H1 (cell line): Measurements from ENCODE around the gene ATOH8. TPM values are rescaled to one million over a fixed set of nuclear protein-coding genes. Genes with fewer than 3 reads are reported as not detected.

ENCODE experiments used
- CTCF ChIA-PET: fragments of 300-600 bp; sonication (Branson Sonifier 250); formaldehyde crosslinking; loops from one replicate; lab custom pipeline; 2021; ENCODE audit not compliant: partially characterized antibody; lab: Charles Lee
- POLR2A ChIA-PET: fragments of 300-600 bp; sonication (Branson Sonifier 250); formaldehyde crosslinking; loops from one replicate; lab custom pipeline; 2021; ENCODE audit warnings: inconsistent platforms; ENCODE audit not compliant: partially characterized antibody; lab: Charles Lee
- DNase-seq, 2 experiments: peaks; one replicate each; pipeline versions ENCODE4 v3.0.0 to v3.0.0-alpha.2; 2010 to 2022; ENCODE audit warnings: low spot score in 2 of 2, low read depth in 1 of 2, mixed read lengths in 1 of 2
- FAIRE-seq: peaks from 2 replicates; lab custom pipeline; 2011; peaks lifted over from hg19 to GRCh38; lab: Jason Lieb, UNC
- H2AFZ ChIP-seq: 2 replicates; pipeline ENCODE4 v1.8.1; 2012; ENCODE audit warnings: low read length, inconsistent platforms
- H2AK5ac ChIP-seq: 2 replicates; pipeline ENCODE4 v1.6.1; 2013; ENCODE audit warnings: low read depth, low read length
- H2BK120ac ChIP-seq: replicated peaks from 2 replicates; pipeline ENCODE3; 2013; ENCODE audit warnings: low read depth, low read length, inconsistent platforms
- H2BK12ac ChIP-seq: 2 replicates; pipeline ENCODE4 v1.6.1; 2013; ENCODE audit warnings: low read depth, low read length
- H2BK15ac ChIP-seq: 2 replicates; pipeline ENCODE4 v1.6.1; 2013; ENCODE audit warnings: low read length
- H2BK20ac ChIP-seq: 2 replicates; pipeline ENCODE4 v1.6.1; 2013; ENCODE audit warnings: low read length
- H2BK5ac ChIP-seq: 2 replicates; pipeline ENCODE4 v1.6.1; 2013; ENCODE audit warnings: low read depth, low read length
- H3K14ac ChIP-seq: 2 replicates; pipeline ENCODE4 v1.6.1; 2013; ENCODE audit warnings: inconsistent platforms; ENCODE audit not compliant: insufficient read length
- H3K18ac ChIP-seq: 2 replicates; pipeline ENCODE4 v1.6.1; 2013; ENCODE audit warnings: low read length; ENCODE audit errors: extremely low read depth
- H3K23ac ChIP-seq: 2 replicates; pipeline ENCODE4 v1.6.1; 2013; ENCODE audit warnings: inconsistent platforms; ENCODE audit not compliant: insufficient read length
- H3K23me2 ChIP-seq: 2 replicates; pipeline ENCODE4 v1.6.1; 2013; ENCODE audit warnings: low read depth, low read length
- H3K27ac ChIP-seq: 2 replicates; pipeline ENCODE4 v1.6.1; 2011; ENCODE audit warnings: low read depth, low read length, inconsistent platforms
- H3K27me3 ChIP-seq, 4 experiments: replicated peaks in 1 of 4; 1 replicate in 1 of 4; 2 replicates in 3 of 4; pipeline versions ENCODE4 v1.6.1 to v1.8.1; 2011 to 2013; ENCODE audit warnings: low read length in 3 of 4, mild to moderate bottlenecking in 3 of 4, inconsistent platforms in 2 of 4, mixed read lengths in 2 of 4, moderate library complexity in 1 of 4; ENCODE audit not compliant: control insufficient read depth in 3 of 4, insufficient read depth in 3 of 4; ENCODE audit errors: extremely low read depth in 1 of 4
- H3K36me3 ChIP-seq, 4 experiments: 2 replicates each; pipeline versions ENCODE4 v1.6.1 to v1.8.1; 2011 to 2013; ENCODE audit warnings: mild to moderate bottlenecking in 4 of 4, low read length in 3 of 4, moderate library complexity in 2 of 4, control low read depth in 1 of 4, inconsistent platforms in 1 of 4; ENCODE audit not compliant: insufficient read depth in 4 of 4, control insufficient read depth in 2 of 4
- H3K4ac ChIP-seq: replicated peaks from 2 replicates; pipeline ENCODE3; 2013; ENCODE audit warnings: low read length, low read depth, mixed read lengths, inconsistent platforms; ENCODE audit not compliant: insufficient read length
- H3K4me1 ChIP-seq, 4 experiments: replicated peaks in 1 of 4; 1 replicate in 1 of 4; 2 replicates in 3 of 4; pipeline versions ENCODE4 v1.6.1 to v1.8.1; 2011 to 2013; ENCODE audit warnings: low read length in 3 of 4, inconsistent platforms in 2 of 4, mixed read lengths in 1 of 4; ENCODE audit not compliant: insufficient read depth in 4 of 4, control insufficient read depth in 3 of 4
- H3K4me2 ChIP-seq, 2 experiments: 2 replicates each; pipeline versions ENCODE4 v1.6.1 to v1.8.1; 2011 to 2013; ENCODE audit warnings: low read depth in 2 of 2, low read length in 2 of 2, control low read depth in 1 of 2, inconsistent platforms in 1 of 2, mild to moderate bottlenecking in 1 of 2; ENCODE audit not compliant: insufficient read depth in 1 of 2
- H3K4me3 ChIP-seq, 4 experiments: fragments of 200-600, 300-600 bp in 1 of 4; sonication (generic), shearing (Covaris generic), sonication (Bioruptor Twin) in 1 of 4; 2 replicates each; pipeline versions ENCODE4 v1.5.1 to v1.8.1; 2011 to 2016; ENCODE audit warnings: low read length in 4 of 4, low read depth in 3 of 4, control low read depth in 2 of 4, inconsistent platforms in 2 of 4, mild to moderate bottlenecking in 2 of 4, mixed read lengths in 1 of 4, moderate library complexity in 1 of 4; ENCODE audit not compliant: insufficient read depth in 2 of 4; ENCODE audit errors: extremely low read depth in 1 of 4
- H3K56ac ChIP-seq: replicated peaks from 2 replicates; pipeline ENCODE3; 2013; ENCODE audit warnings: low read depth, mild to moderate bottlenecking, mixed read lengths, low read length, inconsistent platforms; ENCODE audit not compliant: insufficient read length
- H3K79me1 ChIP-seq: 2 replicates; pipeline ENCODE4 v1.6.1; 2013; ENCODE audit warnings: low read depth, low read length, control low read depth
- H3K79me2 ChIP-seq, 2 experiments: 2 replicates each; pipeline versions ENCODE4 v1.6.1 to v1.8.1; 2012 to 2013; ENCODE audit warnings: low read length in 2 of 2, mild to moderate bottlenecking in 2 of 2, inconsistent platforms in 1 of 2; ENCODE audit not compliant: insufficient read depth in 2 of 2, control insufficient read depth in 1 of 2
- H3K9ac ChIP-seq, 4 experiments: replicated peaks in 1 of 4; 1 replicate in 1 of 4; 2 replicates in 3 of 4; pipeline versions ENCODE4 v1.6.1 to v1.8.1; 2011 to 2013; ENCODE audit warnings: low read depth in 3 of 4, low read length in 3 of 4, control low read depth in 2 of 4, mild to moderate bottlenecking in 2 of 4, moderate library complexity in 2 of 4, inconsistent platforms in 1 of 4; ENCODE audit errors: extremely low read depth in 1 of 4
- H3K9me3 ChIP-seq, 2 experiments: 2 replicates each; pipeline versions ENCODE4 v1.6.1 to v1.8.1; 2012 to 2013; ENCODE audit warnings: mild to moderate bottlenecking in 2 of 2, moderate library complexity in 2 of 2, control low read depth in 1 of 2, inconsistent platforms in 1 of 2, low read depth in 1 of 2, low read length in 1 of 2, mixed read lengths in 1 of 2; ENCODE audit not compliant: insufficient read depth in 2 of 2
- H4K20me1 ChIP-seq, 2 experiments: replicated peaks in 1 of 2; 2 replicates each; pipeline versions ENCODE3 to v1.8.1; 2011 to 2013; ENCODE audit warnings: inconsistent platforms in 2 of 2, low read length in 2 of 2, mild to moderate bottlenecking in 1 of 2; ENCODE audit not compliant: insufficient read depth in 2 of 2, control insufficient read depth in 1 of 2
- H4K5ac ChIP-seq: 2 replicates; pipeline ENCODE4 v1.6.1; 2013; ENCODE audit warnings: low read length, low read depth, mixed read lengths, inconsistent platforms; ENCODE audit not compliant: insufficient read length
- H4K8ac ChIP-seq: 2 replicates; pipeline ENCODE4 v1.8.0; 2013; ENCODE audit warnings: mild to moderate bottlenecking, moderate library complexity, low read length, inconsistent platforms; ENCODE audit not compliant: insufficient read depth; ENCODE audit errors: extremely low read depth
- H4K91ac ChIP-seq: replicated peaks from 2 replicates; pipeline ENCODE3; 2013; ENCODE audit warnings: low read length, mixed read lengths, inconsistent platforms; ENCODE audit not compliant: insufficient read length
- HDAC2 ChIP-seq, 2 experiments: fragments of 300-600 bp in 1 of 2; sonication (generic) in 1 of 2; IDR thresholded peaks; 2 replicates each; pipeline ENCODE4 v1.6.1; 2011 to 2012; ENCODE audit warnings: low read depth in 2 of 2, low read length in 2 of 2, mild to moderate bottlenecking in 2 of 2, moderate library complexity in 2 of 2, borderline replicate concordance in 1 of 2, inconsistent platforms in 1 of 2
- PHF8 ChIP-seq: fragments of 200-600 bp; sonication (generic); conservative IDR thresholded peaks from 2 replicates; pipeline ENCODE4 v1.7.1; 2012; ENCODE audit warnings: low read depth, mild to moderate bottlenecking, inconsistent platforms, low read length, moderate library complexity
- POLR2A ChIP-seq, 2 experiments: IDR thresholded peaks; 1 replicate in 1 of 2; 2 replicates in 1 of 2; pipeline ENCODE4 v1.6.1; 2011; ENCODE audit warnings: low read depth in 2 of 2, low read length in 2 of 2, mild to moderate bottlenecking in 2 of 2; ENCODE audit errors: control extremely low read depth in 1 of 2
- YY1 ChIP-seq: IDR thresholded peaks from 2 replicates; pipeline ENCODE4 v1.6.1; 2011; ENCODE audit warnings: low read depth, mild to moderate bottlenecking, low read length
- WGBS, 2 experiments: shearing (Covaris generic) in 1 of 2; methylation state at CpG; one replicate each; pipeline versions ENCODE4 v1.1.6 to v1.1.7; 2013 to 2015; ENCODE audit warnings: low lambda C conversion rate in 2 of 2, mixed read lengths in 2 of 2, inconsistent platforms in 1 of 2, low coverage in 1 of 2, missing lambda C conversion rate in 1 of 2; ENCODE audit not compliant: insufficient replicate concordance in 2 of 2, insufficient coverage in 1 of 2, insufficient read length in 1 of 2; ENCODE audit errors: extremely low coverage in 1 of 2, missing lambda C conversion rate in 1 of 2; 5-methylcytosine and 5-hydroxymethylcytosine counted together
- polyA plus RNA-seq, 7 experiments: library from polyadenylated mRNA; depleted of rRNA in 3 of 7; stranded (reverse) in 5 of 7; unstranded in 2 of 7; fragments of >200 nt in 5 of 7; fragments of 200-250 nt in 2 of 7; gene quantifications; 1 replicate in 5 of 7; 2 replicates in 1 of 7; 4 replicates in 1 of 7; pipeline versions ENCODE4 v1.2.1 to v1.2.3, GENCODE V29; 2011 to 2013; ENCODE audit warnings: missing spikeins in 2 of 7, mixed read lengths in 2 of 7
- total RNA-seq: library from RNA; stranded (reverse); fragmentation: NEBNext Ultra II Directional; extraction: Animal tissue kit (Norgen Biotek cat#: 25700); gene quantifications from 2 replicates; pipeline ENCODE4 v1.2.1, GENCODE V29; 2021

ATOH8 gene
- total and polyA plus RNA-seq, 2 of the 8 experiments (the other 6 are each of a cell fraction or from before 2014, with no cell fraction given) = 0.50 to 0.53 TPM

DNA sequence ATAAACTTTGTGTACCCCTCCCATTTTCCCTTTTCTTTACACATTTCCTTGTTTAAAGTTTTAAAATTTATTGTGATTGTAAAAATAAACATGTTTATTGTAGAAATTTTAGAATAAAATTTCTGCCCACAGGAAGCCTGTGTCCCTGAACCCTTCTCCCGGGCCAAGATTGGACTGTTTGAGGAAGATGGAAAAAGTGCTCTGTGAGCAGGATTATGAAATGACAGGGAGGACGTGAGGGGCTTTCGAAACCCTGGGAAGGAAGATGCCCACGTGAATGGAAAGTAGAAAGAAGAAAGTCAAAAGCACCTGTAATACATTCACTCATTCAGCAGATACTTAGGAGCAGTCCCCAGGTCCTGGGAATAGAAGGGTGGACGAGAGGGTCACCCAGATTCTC, 25.4 kb upstream of the ATOH8 start:
- Histone ChIP-seq H3K14ac (no peak overlapping the region), H3K23me2 (no peaks in the 10 kb centered on the region), H2AK5ac (no peak overlapping the region), H2BK120ac (no peak overlapping the region), H2BK15ac (no peak overlapping the region), H4K91ac (no peak overlapping the region), H2BK20ac (no peak overlapping the region), H3K36me3 (no peaks in the 10 kb centered on the region), H2BK12ac (no peak overlapping the region), H3K9ac (no peak overlapping the region), H3K4me1 (no peaks in the 10 kb centered on the region), H3K4me3 (no peak overlapping the region), H2BK5ac (no peak overlapping the region), H3K4me2 (no peak overlapping the region), H3K56ac (no peak overlapping the region), H3K18ac (no peak overlapping the region), H4K8ac (no peak overlapping the region), H4K5ac (no peak overlapping the region), H4K20me1 (no peaks in the 10 kb centered on the region), H3K27me3 (no peaks in the 10 kb centered on the region), H3K27ac (no peak overlapping the region), H3K9me3 (no peaks in the 10 kb centered on the region), H3K79me2 (no peaks in the 10 kb centered on the region), H3K23ac (no peak overlapping the region), H3K79me1 (no peaks in the 10 kb centered on the region), H2AFZ (no peak overlapping the region), H3K4ac (no peak overlapping the region)
- DNase-seq (no peak), FAIRE-seq (no peak)
- 79% methylated on average over 5 of the region's 5 CpGs; no CpG with 5 or more reads in 1 of the 2 experiments for WGBS, 2 experiments
- CTCF ChIA-PET = interaction anchor here (0.7 to 2.5 kb wide), 33 partner anchors 8 to 293 kb away, joined by 3 to 97 read pairs (median 7); no protein-coding TSS in a partner anchor
- POLR2A ChIA-PET = no interaction called here
- TF ChIP-seq POLR2A (IDR thresholded peaks at IDR 0.05; ENCODE audit: control extremely low read depth in 1 of 2, low read depth in 2 of 2, low read length in 2 of 2) (no peak), PHF8 (no peak), HDAC2 (IDR thresholded peaks at IDR 0.05; ENCODE audit: borderline replicate concordance in 1 of 2, low read depth in 2 of 2, low read length in 2 of 2) (no peak), YY1 (no peak)
